NCI-H2029 treated with DMSO at 0.1 percent for 48 hours (cell line): ENCODE results near the gene PRAME.
"Not testable (repeated sequence)": the region's sequence is repeated elsewhere in the genome, so short reads cannot be mapped to it uniquely, and the experiment has no call there.

ENCODE experiments used
- DNase-seq: peaks from one replicate; lab custom pipeline; 2025; lab: John Stamatoyannopoulos, UW

The PRAME gene

GRCh38 chr22:22558972-22559603 is at the start of gene PRAME:
TSS of gene PRAME (minus strand) at chr22:22559265. CDS start at chr22:22556832, 2,433 bp downstream.
- DNase-seq: no peak

- not testable (repeated sequence) for DNase-seq
These were observed 49.0 kb upstream of the PRAME start for GRCh38 chr22:22608022-22608421.

DNA sequence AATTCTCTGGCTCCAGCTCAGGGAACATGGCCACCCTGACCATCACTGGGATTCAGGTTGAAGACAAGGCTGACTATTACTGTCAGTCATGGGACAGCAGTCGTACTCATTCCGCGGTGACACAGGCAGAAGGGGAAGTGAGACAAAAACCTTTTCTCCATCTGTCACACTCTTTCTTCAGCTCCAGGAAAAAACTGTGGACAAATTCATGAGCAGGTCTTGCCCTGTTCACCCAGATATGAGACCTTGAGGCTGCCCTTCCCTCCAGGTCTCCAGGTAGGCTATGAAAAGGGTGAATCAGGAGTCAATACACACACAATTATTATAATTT is 46.0 kb upstream of the PRAME start:
- DNase-seq: no peak

- DNase-seq: no peak
These were observed 45.4 kb upstream of the PRAME start for GRCh38 chr22:22604326-22605073.

GRCh38 chr22:22603470-22603947 is 44.4 kb upstream of the PRAME start:
- DNase-seq: no peak

DNA sequence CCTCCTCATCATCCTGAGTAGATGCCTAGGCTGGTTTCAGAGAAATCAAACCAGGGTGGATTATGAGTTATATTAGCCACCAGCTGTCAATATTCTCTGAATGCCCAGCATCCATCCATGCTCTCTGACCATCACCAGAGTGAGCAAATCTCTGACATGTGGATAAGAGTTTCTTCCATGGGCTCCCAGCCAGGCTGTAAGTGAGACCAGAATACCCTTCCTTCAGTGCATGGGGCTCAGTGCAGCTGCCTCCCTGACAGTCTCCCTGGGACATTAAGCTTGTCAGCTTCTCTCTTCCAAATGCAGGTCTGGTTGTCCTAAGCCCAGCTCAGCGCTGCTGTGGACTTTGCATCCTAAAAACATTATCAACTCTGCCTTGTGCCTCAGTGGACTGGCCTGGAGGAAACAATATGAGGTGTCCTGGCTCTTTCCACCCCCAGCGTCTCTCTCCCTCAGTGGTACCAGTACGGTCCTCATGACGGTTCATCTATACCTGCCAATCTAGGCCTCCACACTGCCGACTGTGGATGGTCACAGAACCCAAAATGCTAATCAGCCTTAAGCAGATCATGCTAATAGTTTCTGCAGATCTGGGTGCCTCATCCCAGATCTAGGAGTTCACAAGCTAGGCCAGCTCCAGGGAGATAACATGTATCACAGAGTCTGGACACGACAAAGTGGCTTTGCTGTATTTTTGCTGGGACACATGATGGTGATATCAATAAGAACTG is 41.6 kb upstream of the PRAME start:
- DNase-seq: no peak

DNA sequence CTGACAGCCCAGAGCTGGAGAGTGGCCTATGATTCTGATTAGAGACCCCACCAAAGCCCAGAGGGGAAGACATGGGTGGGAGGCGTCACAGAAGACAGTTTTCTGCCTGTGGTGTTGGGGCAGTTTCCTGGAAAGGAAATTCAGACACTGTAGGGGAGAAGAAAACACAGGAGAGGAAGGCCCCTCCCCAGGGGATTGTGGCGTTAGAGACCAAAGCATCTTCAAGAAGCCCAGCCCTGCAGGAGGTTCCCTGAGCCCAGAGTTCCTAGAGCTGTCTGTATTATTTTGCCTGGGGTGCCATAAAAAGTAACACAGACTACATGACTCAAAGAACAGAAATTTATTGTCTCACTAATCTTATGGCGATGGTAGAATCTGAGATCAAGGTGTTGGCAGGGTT is 40.2 kb upstream of the PRAME start:
- DNase-seq: no peak

- no peak for DNase-seq
These were observed 39.1 kb upstream of the PRAME start for GRCh38 chr22:22598144-22598543.

DNA sequence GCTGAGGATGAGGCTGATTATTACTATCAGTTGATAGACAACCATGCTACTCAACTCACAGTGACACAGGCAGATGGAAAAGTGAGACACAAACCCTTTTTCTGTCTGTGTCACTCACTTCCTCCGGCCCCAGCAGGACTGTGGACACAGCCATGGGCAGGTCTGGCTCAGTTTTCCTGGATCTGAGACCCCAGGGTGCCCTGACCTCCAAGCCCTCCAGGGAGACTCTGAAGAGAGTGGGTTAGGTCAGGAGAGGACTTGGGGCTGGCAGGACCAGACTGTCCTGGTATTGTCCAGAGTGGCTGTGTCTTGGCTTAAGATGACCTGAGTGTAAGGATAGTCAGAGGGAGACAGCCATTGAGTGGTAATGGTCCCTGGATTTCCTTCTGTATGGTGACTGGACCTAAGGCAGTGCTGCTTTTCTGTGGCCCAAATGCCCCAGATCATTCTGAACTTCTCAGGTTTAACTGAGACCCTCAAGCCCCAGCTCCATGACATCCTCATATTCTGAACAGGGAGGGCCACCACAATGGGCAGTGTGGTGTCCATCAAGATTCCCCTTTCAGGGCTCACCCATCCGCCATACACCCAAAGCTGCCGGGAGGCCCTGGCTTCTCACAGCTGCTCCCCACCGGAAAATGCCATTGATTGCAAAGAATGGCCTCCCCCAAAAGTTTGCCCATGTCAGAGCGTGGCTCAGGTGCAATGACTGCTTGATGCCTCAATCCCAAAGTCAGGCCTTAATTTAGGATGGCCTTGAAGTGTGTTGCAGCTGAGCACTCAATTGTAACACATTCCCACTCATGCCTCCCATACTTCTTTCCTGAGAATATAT is 36.2 kb upstream of the PRAME start:
- no peak for DNase-seq

DNA sequence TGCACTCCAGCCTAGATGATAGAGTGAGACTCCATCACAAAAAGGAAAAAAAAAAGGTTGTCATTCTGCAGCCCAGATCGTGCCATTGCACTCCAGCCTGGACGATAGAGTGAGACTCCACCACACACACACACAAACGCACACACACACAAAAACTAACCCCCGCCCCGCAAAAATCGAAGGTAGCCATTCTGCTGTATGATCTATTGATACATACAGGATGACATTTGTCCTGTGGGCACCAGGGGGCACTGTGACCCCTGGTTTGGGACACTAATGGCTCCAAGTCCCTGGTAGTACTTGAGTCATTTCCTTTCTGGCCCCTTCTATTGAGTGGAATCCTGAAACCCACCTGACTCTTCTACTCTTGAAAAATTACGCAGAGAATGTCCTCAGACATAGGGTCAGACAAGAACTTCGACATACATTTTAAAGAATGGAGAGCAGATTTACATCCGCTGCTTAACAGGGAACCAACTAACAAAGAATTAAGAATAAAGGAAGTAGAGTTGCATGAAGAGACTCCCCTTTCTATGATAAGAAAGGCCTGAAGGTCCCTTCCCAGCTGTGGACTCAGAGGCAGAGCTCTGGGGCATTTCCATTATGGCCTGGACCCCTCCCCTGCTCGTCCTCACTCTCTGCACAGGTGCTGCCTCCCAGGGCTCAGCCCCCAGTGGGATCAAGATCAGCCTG is 35.0 kb upstream of the PRAME start:
- DNase-seq: peak; percentile 25

GRCh38 chr22:22593250-22593649 is 34.2 kb upstream of the PRAME start:
- no peak for DNase-seq

GRCh38 chr22:22591348-22592299 is 32.6 kb upstream of the PRAME start:
- DNase-seq: no peak

DNA sequence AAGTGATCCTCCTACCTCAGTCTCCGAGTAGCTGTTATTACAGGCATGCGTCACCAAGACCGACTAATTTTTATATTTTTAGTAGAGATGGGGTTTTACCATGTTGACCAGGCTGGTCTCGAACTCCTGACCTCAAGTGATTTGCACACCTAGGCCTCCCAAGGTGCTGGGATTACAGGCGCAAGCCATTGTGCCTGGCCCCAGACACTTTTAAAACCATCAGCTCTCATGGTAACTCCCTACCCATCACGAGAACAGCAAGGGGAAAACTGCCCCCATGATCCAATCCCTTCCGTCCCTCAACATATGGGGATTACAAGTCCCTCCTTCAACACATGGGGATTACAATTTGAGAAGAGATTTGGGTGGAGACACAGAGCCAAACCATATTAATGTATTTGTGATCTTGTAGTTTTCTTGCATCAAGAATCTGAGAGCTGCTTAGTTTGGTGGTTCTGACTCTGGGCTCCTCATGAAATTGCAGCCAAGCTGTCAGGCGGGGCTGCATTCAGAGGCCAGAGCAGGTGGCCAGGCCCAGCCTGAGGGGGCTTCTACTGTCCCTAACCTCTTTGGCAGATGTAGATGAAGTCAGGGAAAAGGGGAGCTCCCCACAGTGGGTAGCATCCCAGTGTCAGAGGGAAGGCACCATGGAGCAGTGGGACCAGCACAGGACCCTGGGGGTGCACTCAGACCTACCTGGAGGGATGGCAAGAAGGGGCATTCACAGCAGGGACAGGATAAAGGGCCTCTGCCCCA is 31.2 kb upstream of the PRAME start:
- DNase-seq: no peak

GRCh38 chr22:22588485-22589164 is 29.6 kb upstream of the PRAME start:
- no peak for DNase-seq

- no peak for DNase-seq
These were observed 28.6 kb upstream of the PRAME start for GRCh38 chr22:22587577-22588188.

DNA sequence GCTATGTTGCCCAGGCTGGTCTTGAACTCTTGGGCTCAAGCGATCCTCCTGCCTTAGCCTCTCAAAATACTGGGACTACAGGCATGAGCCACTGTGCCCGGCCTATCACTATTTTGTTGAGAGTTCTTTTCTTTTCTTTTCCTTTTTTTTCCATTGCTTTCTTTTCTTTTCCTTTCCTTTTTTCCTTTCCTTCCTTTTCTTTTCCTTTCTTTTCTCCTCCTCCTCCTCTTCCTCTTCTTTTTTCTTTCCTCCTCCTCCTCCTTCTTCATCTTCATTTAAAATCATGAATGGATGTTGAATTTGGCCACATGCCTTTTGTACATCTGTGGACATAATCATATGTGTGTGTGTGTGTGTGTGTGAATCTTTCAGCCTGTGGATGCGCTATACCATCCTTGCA is 25.7 kb upstream of the PRAME start:
- no peak for DNase-seq

DNA sequence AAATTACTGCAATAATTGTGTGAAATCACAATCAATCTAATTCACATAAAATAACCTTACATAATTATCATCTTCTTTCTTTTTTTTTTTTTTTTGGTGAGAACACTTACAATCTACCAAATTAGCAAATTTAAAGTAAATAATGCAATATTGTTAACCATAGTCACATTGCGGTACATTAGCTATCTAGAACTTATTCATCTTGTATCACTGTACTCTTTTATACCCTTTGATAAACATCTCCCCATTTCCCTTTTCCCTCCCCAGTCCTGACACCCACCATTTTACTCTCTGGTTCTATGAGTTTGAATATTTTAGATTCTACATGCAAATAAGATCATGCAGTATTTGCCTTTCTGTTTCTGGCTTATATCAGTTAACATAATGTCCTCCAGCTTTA is 24.0 kb upstream of the PRAME start:
- no peak for DNase-seq

- DNase-seq: not testable (repeated sequence)
These were observed 22.5 kb upstream of the PRAME start for GRCh38 chr22:22581524-22581923.
